Testis (tissue), 2 donors: ENCODE data around the gene CDK6.

Source experiments
- POLR2A ChIP-seq: fragments of 450-650 bp; IDR thresholded peaks from one replicate; pipeline ENCODE4 v1.6.1; 2017; ENCODE audit warnings: antibody characterized with exemption, mild to moderate bottlenecking, moderate library complexity
- TF ChIP-seq, protein P1 (sequence below), 3 experiments: fragments of 450-650 bp in 2 of 3; fragments of 200-600 bp in 1 of 3; sonication (generic) in 1 of 3; IDR thresholded peaks; one replicate each; pipeline ENCODE4 v1.5.1; 2016 to 2019; ENCODE audit warnings: antibody characterized with exemption in 3 of 3, mild to moderate bottlenecking in 2 of 3, moderate library complexity in 1 of 3

DNA sequence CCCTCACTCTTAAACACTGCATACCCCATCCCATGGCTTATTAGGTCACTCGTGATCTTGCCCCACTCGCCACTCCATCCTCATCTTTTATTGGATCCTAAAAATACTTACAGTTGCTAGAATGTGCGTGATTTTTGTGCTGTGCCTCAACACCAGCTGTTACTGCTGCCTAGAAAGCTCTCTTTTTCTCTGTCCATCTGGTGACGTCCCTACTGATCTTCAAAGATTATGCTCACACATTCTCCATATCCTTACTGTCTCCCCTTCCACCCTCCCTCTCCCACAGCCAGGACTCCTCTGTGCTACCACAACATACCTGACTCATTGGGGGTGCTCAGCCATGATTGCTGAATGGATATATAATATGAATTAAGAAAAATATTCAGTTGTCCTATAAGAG, 42.0 kb downstream of the CDK6 start:
- TF ChIP-seq, protein P1, sequence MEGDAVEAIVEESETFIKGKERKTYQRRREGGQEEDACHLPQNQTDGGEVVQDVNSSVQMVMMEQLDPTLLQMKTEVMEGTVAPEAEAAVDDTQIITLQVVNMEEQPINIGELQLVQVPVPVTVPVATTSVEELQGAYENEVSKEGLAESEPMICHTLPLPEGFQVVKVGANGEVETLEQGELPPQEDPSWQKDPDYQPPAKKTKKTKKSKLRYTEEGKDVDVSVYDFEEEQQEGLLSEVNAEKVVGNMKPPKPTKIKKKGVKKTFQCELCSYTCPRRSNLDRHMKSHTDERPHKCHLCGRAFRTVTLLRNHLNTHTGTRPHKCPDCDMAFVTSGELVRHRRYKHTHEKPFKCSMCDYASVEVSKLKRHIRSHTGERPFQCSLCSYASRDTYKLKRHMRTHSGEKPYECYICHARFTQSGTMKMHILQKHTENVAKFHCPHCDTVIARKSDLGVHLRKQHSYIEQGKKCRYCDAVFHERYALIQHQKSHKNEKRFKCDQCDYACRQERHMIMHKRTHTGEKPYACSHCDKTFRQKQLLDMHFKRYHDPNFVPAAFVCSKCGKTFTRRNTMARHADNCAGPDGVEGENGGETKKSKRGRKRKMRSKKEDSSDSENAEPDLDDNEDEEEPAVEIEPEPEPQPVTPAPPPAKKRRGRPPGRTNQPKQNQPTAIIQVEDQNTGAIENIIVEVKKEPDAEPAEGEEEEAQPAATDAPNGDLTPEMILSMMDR (IDR thresholded peaks at IDR 0.05), result no peak
- no peak for TF ChIP-seq POLR2A
